ENCODE results near the gene SAP25.

The SAP25 gene

DNA sequence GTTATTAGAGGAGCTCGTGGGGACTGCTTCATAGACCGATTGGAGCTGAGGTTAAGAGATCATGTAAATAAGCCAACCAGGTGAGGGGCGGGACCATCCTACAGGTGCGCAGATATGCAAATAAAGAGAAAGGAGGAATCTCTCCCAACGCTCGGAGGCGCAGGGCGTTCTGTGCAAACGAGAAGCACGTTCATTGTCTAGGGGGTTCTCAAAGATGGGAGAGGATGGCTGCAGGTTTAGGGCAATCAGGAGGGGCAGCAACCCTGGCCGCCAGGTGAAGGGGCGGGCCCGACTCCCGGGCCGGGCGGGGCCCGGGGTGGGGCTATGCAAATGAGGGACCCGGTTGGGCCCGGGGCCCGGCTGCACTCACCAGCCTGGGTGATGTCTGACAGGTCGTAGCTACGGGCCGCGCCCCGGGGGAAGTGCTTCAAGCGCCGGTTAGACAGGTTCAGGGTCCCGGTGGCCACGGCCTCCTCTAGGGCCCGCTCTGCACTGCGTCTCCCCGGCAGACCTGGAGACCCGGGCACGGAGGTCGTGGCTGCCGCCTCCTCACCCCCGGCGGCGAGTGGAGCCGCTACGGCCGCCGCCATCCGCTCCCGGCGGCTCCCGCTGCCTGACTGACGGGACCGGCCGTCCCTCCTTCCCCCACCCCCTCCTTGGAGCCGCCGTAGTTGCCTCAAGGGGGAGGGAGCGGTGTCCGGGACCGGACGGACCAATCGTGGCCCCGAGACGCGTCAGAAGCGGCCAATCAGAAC, 12.0 kb upstream of the SAP25 start, which contains the start of gene LRCH4:
TSS of gene LRCH4 (minus strand) at position 619 of the 755 bp plus-strand sequence. CDS start at position 590, 29 bp downstream.
- Histone ChIP-seq H3K4me2 (ENCODE audit: low read length) (peak within 1 kb of the TSS; percentile 84), H3F3A (ENCODE audit: insufficient read depth, low read length) (no peaks in the 10 kb centered on the region), H3K9me2 (ENCODE audit: low read depth, low read length) (no peaks in the 10 kb centered on the region), H3K36me3 (ENCODE audit: insufficient read depth, low read length) (peaks cover 25% of the 10 kb centered on the region), H2AFZ (ENCODE audit: low read length) (no peak within 1 kb of the TSS), H3K4me1 (ENCODE audit: insufficient read depth, low read length, severe bottlenecking) (peaks cover 32% of the 10 kb centered on the region), H3K4me3 (ENCODE audit: low read depth, low read length, poor library complexity, severe bottlenecking) (peak within 1 kb of the TSS; percentile 75), H3K27me3 (ENCODE audit: insufficient read depth, low read length) (no peaks in the 10 kb centered on the region), H4K20me1 (ENCODE audit: insufficient read depth, low read length) (no peaks in the 10 kb centered on the region), H3K79me2 (ENCODE audit: insufficient read depth, low read length) (no peaks in the 10 kb centered on the region), H3K27ac (ENCODE audit: low read depth, low read length, poor library complexity, severe bottlenecking) (peak within 1 kb of the TSS; percentile 92), H3K9ac (ENCODE audit: low read length) (peak within 1 kb of the TSS; percentile 86), H3K9me3 (ENCODE audit: low read length) (no peaks in the 10 kb centered on the region)
- TF ChIP-seq EZH2 (IDR thresholded peaks at IDR 0.05; ENCODE audit: borderline replicate concordance, low read length), result no peak
- TF ChIP-seq, protein P1, sequence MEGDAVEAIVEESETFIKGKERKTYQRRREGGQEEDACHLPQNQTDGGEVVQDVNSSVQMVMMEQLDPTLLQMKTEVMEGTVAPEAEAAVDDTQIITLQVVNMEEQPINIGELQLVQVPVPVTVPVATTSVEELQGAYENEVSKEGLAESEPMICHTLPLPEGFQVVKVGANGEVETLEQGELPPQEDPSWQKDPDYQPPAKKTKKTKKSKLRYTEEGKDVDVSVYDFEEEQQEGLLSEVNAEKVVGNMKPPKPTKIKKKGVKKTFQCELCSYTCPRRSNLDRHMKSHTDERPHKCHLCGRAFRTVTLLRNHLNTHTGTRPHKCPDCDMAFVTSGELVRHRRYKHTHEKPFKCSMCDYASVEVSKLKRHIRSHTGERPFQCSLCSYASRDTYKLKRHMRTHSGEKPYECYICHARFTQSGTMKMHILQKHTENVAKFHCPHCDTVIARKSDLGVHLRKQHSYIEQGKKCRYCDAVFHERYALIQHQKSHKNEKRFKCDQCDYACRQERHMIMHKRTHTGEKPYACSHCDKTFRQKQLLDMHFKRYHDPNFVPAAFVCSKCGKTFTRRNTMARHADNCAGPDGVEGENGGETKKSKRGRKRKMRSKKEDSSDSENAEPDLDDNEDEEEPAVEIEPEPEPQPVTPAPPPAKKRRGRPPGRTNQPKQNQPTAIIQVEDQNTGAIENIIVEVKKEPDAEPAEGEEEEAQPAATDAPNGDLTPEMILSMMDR (IDR thresholded peaks at IDR 0.05; ENCODE audit: low read length), result no peak

- Histone ChIP-seq H4K20me1 (ENCODE audit: insufficient read depth, low read length) (no peaks in the 10 kb centered on the region), H3K4me3 (ENCODE audit: low read depth, low read length, poor library complexity, severe bottlenecking) (peak overlapping the region; percentile 75), H3K79me2 (ENCODE audit: insufficient read depth, low read length) (no peaks in the 10 kb centered on the region), H3F3A (ENCODE audit: insufficient read depth, low read length) (no peaks in the 10 kb centered on the region), H3K9me2 (ENCODE audit: low read depth, low read length) (no peaks in the 10 kb centered on the region), H3K27me3 (ENCODE audit: insufficient read depth, low read length) (no peaks in the 10 kb centered on the region), H3K4me1 (ENCODE audit: insufficient read depth, low read length, severe bottlenecking) (peaks cover 32% of the 10 kb centered on the region), H3K4me2 (ENCODE audit: low read length) (peak overlapping the region; percentile 84), H3K9ac (ENCODE audit: low read length) (peak overlapping the region; percentile 86), H3K36me3 (ENCODE audit: insufficient read depth, low read length) (peaks cover 33% of the 10 kb centered on the region), H3K27ac (ENCODE audit: low read depth, low read length, poor library complexity, severe bottlenecking) (peak overlapping the region; percentile 92), H2AFZ (ENCODE audit: low read length) (no peak overlapping the region), H3K9me3 (ENCODE audit: low read length) (no peaks in the 10 kb centered on the region)
- TF ChIP-seq, protein P1 (IDR thresholded peaks at IDR 0.05; ENCODE audit: low read length), result no peak
- TF ChIP-seq EZH2 (IDR thresholded peaks at IDR 0.05; ENCODE audit: borderline replicate concordance, low read length), result no peak
Observed at GRCh38 chr7:100584683-100585510, 11.2 kb upstream of the SAP25 start.

- Histone ChIP-seq H3K4me1 (ENCODE audit: insufficient read depth, low read length, severe bottlenecking) (peaks cover 32% of the 10 kb centered on the region), H3K4me2 (ENCODE audit: low read length) (peak overlapping the region; percentile 84), H3F3A (ENCODE audit: insufficient read depth, low read length) (no peaks in the 10 kb centered on the region), H3K9me2 (ENCODE audit: low read depth, low read length) (no peaks in the 10 kb centered on the region), H3K9ac (ENCODE audit: low read length) (peak overlapping the region; percentile 86), H3K79me2 (ENCODE audit: insufficient read depth, low read length) (no peaks in the 10 kb centered on the region), H3K27ac (ENCODE audit: low read depth, low read length, poor library complexity, severe bottlenecking) (peak overlapping the region; percentile 92), H3K27me3 (ENCODE audit: insufficient read depth, low read length) (no peaks in the 10 kb centered on the region), H3K4me3 (ENCODE audit: low read depth, low read length, poor library complexity, severe bottlenecking) (peak overlapping the region; percentile 75), H4K20me1 (ENCODE audit: insufficient read depth, low read length) (no peaks in the 10 kb centered on the region), H3K9me3 (ENCODE audit: low read length) (no peaks in the 10 kb centered on the region), H2AFZ (ENCODE audit: low read length) (no peak overlapping the region), H3K36me3 (ENCODE audit: insufficient read depth, low read length) (peaks cover 37% of the 10 kb centered on the region)
- TF ChIP-seq, protein P1 (IDR thresholded peaks at IDR 0.05; ENCODE audit: low read length), result no peak
- TF ChIP-seq EZH2 (IDR thresholded peaks at IDR 0.05; ENCODE audit: borderline replicate concordance, low read length), result no peak
Observed at GRCh38 chr7:100584054-100584682, 10.5 kb upstream of the SAP25 start.

All from OCI-LY1 (cell line).